ENCODE results near the gene PRPF6.

- TF ChIP-seq CTCF (IDR thresholded peaks at IDR 0.05) = no peak
- TF ChIP-seq EP300 (IDR thresholded peaks at IDR 0.05) = no peak
Observed at GRCh38 chr20:64073476-64074183, 92.7 kb downstream of the PRPF6 start.
